ENCODE results near the gene GATAD2A.
"Not testable (repeated sequence)": the region's sequence is repeated elsewhere in the genome, so short reads cannot be mapped to it uniquely, and the experiment has no call there.

Gene GATAD2A, protein sequence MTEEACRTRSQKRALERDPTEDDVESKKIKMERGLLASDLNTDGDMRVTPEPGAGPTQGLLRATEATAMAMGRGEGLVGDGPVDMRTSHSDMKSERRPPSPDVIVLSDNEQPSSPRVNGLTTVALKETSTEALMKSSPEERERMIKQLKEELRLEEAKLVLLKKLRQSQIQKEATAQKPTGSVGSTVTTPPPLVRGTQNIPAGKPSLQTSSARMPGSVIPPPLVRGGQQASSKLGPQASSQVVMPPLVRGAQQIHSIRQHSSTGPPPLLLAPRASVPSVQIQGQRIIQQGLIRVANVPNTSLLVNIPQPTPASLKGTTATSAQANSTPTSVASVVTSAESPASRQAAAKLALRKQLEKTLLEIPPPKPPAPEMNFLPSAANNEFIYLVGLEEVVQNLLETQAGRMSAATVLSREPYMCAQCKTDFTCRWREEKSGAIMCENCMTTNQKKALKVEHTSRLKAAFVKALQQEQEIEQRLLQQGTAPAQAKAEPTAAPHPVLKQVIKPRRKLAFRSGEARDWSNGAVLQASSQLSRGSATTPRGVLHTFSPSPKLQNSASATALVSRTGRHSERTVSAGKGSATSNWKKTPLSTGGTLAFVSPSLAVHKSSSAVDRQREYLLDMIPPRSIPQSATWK

DNA sequence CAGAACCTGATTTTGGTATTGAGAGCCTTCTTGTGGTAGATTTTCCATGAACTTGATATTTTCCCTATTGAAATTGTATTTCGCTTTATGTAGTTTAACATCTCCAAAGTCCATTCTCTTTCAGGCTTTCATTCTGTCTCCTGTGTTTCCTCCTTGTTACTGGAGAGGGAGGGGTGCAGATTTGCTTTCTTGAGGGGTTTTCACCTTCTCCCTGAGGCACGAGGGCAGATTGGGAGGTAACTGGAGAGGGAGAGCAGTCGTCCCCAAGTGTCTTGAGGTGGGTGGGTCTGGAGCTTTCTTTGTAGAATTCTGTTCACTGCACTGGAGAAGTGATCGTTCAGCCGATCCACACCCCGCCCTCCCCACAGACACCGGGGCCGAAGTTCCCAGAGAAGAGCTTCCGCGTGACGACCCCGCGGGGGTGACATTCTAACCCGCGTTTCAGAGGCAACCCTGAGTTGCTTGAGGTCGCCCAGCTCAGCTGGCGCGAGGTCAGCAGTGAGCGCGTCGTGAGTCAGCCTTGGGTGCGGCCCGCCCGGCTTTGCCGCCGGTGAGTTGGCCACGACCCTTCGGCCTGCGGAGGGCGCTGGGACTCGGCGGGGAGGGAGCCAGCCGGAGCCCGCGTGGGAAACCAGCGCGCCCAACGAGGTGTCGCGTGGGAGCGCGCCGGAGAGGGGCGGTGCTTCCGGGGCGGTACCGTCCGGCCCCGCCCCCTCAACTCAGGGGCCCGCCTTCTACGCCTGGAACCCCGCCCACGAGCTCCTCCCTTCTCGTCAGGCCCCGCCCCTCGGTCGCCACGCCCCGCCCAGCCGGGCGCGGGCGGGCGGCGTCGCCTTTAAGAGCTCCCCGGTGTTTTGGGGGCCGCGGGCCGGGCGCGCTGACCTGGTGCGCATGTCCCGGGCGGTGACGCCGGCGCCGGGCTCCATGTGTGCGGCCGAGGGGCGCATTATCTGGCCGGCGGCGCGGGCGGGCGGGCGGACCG lies at the start of gene GATAD2A:
TSS of gene GATAD2A (plus strand) at position 797 of the 982 bp plus-strand sequence. CDS start 59,671 bp downstream, outside the sequence.
- peak; percentile 76 for DNase-seq

DNA sequence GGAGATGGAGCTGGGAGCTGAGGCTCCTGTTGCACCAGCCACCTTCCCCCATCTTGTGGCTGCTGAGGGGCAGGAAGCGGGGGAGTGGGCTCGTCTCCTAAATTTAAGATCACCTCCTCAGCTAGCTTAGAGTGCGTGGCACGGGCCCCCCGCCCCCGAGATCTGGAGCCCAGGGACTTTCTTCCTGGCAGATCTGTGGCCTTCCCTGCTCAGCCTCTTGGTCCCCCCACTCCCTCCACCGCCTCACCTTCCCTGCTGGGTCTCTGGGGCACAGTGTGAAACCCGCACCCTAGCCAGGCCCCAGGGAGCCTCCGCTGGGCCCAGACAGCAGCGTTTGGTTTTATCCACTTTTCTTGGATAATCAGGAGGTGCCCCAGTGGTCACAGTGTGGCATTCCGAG lies 49.0 kb upstream of the GATAD2A start:
- no peak for DNase-seq

DNA sequence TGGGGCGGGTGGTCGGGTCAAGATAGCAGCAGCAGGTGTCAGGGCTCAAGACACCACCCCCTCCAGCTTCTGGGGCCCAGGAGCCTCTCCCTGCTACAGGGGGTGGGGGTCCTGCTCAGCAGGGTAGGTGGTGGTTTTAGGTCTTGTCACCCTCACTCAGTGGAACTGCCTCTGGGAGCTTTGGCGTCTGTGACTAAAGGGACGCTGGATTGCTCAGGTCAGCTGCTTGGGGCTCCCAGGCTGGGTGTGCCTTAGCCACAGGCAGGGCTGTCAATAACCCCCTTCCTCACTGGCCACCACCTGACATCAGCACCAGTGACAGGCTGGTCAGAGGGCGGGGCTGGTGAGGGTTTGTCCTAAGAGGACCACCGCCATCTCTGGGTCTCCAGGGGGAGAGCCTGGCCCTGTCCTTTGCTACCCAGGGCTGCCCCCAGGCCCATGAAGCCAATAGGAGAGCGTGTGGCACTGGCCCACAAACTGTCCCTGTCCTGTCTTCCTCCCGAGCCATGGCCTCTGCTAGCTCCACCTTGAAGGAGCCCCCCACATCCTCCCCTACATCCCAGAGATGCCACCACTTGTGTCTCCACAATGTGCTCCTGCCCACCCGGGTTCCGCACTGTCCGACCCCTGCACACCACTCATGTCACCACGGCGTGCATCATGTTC lies 48.4 kb upstream of the GATAD2A start:
- DNase-seq, result no peak

DNA sequence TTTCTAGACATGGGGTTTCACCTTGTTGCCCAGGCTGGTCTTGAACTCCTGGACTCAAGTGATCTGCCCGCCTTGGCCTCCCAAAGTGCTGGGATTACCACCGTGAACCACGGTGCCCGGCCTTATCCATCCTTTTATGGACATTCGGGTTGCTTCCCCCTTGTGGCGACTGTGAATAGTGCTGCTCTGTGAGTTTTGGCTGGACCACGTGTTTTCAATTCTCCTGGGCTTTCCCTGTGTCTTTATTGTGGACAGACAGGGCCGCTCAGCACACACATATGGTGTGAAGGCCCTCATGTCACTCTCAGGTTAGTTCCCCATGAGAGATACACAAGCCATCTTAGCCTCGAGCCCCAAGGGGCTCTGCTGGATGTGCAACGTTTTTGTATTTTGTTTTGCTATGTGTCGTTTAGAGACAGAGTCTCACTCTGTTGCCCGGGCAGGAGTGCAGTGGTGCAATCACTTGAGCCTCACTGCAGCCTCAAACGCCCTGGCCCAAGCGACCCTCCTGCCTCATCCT lies 44.3 kb upstream of the GATAD2A start:
- DNase-seq, result peak; percentile 63

DNA sequence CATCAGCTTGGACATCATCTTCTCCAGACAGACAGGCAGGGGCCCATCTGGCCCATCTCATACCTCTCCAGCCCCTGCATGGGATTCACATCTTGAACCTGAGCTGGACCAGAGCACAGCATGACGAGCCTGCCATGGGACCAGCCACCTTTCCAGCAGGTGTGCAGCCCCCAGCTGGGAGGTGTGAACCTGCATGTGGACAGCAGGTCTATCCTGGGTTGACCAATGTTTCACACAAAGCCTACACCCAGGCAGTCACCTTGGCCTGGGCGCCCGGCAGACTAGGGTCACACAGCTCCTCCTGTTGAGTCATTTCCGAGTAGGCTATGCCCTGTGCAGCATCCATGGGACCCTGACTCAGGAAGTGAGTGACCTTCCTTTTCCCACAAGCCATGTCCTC lies 43.4 kb upstream of the GATAD2A start:
- no peak for DNase-seq

DNA sequence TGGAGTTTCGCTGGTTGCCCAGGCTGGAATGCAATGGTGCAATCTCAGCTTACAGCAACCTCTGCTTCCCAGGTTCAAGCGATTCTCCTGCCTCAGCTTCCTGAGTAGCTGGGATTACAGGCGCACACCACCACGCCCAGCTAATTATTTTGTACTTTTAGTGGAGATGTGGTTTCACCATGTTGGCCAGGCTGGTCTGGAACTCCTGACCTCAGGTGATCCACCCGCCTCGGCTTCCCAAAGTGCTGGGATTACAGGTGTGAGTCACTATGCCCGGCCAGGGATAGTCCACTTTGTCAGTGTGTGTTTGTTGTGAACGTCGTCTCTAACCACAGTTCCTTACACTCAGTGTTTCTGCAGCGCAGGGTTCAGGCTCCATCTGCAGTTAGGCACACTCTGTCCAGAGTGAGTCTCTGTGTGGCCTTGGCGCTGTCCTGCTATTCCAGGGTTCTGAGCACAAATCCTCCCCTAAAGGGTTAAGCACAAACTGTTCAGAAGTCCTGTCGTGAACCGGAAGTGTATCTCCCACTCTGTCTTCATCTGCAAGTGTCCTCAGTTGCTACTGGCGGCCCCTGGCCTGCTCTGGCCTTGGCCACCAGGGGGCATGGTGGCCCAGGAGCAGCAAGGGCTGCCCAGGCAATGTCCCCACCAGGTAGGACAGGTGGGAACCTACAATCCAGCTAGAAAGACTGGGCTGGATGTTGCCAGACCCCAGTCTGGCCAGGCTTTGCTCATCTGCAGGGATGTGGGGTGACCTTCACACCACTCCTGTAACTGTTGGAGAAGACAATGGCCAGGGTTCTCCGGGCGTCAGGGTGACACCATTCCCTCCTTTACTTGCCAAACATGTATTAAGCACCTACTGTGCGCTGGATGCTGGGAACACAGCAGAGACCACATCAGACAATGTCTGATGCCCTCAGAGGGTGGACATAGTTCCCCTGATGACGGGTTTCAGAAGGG lies 38.8 kb upstream of the GATAD2A start:
- peak; percentile 59 for DNase-seq

DNA sequence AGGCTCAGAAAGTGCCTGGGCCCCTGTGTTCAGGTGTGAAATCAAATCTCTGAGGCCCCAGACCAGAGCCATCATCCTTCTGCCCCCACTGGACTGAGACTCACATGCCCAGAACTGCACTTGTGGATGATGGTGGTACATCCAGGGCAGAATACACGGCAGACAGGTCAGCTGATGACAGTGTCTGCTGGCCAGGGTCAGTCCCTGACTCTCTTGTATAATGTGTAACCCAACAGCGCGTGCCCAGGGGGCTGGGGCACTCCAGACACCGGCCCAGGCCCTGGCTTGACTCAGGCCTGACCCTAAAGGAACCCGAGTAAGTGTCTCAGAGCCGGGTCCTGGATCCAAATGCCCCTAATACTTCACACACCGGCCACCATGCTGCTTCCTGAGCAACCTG lies 37.4 kb upstream of the GATAD2A start:
- no peak for DNase-seq

DNA sequence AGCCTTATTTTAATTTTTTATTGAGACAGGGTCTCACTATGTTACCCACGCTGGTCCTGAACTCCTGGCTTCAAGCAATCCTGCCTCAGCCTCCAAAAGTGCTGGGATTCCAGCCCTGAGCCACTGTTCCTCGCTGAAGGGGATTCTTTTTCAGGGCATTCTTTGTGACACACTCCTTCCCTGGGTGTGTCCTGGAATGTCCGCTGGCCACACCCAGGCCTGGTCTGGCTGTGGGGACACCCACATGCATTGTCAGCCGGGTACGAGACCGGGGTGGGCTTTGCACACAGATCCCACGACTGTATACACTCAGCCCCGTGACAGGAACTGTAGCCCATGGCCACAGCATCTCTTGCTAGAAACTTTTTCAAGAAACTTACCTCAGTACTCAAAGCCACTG lies 34.4 kb upstream of the GATAD2A start:
- no peak for DNase-seq

DNA sequence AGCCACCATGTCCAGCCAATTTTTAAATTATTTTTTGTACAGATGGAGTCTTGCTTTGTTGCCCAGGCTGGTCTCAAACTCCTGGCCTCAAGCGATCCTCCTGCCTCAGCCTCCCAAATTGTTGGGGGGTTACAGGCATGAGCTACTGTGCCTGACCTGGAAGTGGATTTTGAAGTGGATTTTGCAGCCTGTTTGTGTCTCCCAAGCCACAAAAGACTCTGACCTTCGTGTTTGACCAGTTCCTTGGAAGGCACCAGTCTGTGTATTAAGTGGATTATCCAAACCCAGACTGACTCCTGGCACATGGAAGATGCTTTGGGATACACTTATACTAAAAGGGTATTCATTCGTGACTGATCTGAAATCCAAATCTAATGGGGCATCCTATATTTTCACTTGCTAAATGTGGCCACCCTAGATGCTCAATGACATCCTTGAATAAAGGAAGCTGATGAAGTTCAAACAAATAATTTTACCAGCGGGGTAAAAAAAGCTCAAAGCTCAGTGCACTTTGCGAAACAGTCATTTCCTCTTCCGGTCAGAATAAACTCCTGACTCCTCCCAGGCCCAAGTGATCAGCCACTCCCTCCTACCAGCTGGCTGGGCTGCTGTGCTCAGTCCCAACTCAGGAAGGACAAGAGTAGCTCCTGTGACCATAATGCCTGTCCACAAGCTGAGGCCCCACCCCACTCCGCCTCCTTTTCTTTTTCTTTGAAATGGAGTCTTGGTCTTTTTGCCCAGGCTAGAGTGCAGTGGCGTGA lies 32.6 kb upstream of the GATAD2A start:
- DNase-seq, result no peak

DNA sequence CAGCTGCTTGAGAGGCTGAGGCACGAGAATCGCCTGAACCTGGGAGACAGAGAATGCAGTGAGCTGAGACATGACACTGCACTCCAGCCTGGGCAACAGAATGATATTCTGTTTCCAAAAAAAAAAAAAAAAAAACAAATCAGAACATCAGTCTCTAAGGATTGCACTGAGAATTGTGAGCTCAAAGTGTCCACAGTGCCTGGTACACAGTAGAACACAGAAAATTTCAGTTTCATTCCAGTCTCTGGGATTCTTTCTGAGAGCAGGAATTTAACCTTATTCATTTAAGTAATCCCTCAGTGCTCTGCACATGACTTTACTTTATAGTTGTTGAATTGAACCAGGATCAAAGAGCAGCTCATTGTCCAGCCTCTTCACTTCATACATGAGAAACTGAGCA lies 25.9 kb upstream of the GATAD2A start:
- DNase-seq, result no peak

DNA sequence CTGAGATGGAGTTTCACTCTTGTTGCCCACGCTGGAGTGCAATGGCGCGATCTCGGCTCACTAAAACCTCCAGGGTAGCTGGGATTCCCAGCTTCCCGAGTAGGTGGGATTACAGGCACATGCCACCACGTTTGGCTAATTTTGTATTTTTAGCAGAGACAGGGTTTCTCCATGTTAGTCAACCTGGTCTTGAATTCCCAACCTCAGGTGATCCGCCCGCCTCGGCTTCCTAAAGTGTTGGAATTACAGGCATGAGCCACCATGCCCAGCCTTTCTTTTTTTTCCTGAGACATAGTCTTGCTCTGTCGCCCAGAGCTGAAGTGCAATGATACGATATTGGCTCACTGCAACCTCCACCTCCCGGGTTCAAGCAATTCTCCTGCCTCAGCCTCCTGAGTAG lies 25.2 kb upstream of the GATAD2A start:
- not testable (repeated sequence) for DNase-seq

DNA sequence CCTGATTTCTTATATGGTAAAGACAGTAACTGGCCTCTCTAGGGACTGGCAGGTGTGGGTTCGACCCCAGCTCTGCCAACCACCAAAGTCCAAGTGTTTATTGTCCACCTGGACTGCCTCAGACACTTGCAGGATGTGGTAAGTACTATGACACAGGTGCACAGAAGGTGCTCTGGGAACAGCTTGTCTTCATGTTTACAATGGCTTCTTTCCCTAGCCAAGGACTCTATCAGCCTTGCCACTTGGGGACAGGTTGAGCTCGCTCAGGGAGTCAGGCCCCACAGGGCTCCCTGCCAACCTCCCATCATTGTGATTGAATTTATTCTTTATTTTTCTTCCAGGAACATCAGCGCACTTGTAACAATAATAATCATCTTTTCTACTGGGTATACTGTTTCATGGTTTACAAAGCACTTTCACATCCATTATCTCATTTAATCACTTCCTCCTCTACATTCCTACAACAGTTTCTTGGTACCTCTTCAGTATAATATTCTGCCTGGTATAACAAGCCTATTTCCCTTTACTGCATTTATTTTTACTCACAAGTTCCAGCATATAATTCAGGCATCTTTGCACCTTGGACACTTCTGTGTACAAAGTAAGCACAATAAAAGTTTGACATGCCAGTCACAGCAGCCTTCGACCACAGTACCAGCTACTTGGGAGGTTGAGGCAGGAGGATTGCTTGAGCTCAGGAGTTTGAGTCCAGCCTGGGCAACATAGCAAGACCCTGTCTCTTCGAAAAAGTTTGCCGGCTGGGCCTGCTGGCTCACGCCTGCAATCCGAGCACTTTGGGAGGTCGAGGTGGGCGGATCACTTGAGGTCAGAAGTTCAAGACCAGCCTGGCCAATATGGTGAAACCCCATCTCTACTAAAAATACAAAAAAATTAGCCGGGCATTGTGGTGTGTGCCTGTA lies 24.2 kb upstream of the GATAD2A start:
- no peak for DNase-seq

DNA sequence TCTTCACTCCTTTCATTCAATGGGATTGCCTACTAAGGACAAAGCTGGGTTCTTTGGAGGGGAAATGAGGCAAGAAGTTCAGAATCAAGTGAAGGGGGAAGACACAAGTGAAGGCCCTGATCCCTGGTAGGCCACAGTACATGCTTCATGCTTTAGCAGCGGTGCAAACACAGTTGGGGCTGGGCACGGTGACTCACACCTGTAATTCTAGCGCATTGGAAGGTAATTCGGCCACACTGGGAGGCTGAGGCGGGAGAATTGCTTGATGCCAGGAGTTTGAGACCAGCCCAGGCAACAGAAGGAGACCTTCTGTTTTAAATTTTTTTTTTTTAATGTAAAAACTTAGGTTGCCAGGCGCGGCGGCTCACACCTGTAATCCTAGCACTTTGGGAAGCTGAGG lies 23.4 kb upstream of the GATAD2A start:
- no peak for DNase-seq

DNA sequence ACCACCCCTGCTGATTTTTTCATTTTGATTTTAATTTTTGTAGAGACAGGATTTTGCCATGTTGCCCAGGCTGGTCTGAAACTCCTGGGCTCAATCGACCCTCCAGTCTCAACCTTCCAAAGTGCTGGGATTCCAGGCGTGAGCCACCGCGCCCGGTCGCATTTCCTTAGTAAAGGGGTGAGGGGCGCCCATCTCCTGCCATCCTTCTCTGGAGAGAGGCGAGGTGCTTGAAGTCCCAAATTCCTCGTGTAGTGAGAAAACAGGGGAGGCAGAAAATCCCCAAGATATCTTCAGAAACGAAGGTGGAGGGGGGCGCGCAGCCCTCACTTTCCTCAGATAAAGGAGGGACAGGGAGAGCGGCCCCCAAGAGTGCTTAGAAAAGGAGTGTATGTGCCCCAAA lies 21.0 kb upstream of the GATAD2A start:
- DNase-seq, result no peak

DNA sequence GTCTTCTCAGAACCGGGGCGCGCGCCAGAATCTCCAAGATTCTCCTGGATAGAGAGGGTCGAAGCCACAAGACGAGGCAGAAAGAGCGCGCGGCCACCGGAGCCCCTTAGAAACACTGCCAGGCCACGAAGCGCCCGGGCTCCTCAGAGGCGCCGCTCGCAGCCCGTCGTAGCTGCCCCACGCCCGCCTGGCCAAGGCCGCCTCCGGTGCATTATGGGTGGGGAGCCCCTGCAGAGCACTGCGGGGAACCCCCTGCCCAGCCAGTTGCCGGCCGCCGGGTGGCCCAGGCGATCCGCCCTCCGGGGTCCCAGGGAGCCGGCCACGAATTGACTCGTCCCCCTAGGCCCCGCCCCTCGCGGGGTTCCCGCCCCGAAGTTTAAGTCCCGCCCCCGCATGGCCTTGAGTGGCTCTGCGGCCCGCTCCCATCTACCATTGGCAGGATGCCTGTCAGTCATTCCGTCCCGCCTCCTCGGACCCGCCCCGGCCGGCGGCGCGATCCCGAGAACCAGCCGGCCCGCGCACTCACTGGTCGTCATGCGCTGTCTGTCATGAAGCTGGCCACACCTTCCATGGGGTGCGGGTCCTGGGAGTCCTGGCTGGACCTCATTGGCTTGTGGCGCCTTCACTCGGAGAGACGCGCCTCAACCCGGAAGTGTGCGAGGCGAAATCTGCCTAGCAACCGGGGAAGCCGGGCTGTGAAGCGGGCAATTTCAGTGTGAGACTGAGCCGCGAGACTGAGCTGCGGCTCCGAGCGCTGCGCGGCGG lies 20.2 kb upstream of the GATAD2A start:
- DNase-seq, result peak; percentile 98

DNA sequence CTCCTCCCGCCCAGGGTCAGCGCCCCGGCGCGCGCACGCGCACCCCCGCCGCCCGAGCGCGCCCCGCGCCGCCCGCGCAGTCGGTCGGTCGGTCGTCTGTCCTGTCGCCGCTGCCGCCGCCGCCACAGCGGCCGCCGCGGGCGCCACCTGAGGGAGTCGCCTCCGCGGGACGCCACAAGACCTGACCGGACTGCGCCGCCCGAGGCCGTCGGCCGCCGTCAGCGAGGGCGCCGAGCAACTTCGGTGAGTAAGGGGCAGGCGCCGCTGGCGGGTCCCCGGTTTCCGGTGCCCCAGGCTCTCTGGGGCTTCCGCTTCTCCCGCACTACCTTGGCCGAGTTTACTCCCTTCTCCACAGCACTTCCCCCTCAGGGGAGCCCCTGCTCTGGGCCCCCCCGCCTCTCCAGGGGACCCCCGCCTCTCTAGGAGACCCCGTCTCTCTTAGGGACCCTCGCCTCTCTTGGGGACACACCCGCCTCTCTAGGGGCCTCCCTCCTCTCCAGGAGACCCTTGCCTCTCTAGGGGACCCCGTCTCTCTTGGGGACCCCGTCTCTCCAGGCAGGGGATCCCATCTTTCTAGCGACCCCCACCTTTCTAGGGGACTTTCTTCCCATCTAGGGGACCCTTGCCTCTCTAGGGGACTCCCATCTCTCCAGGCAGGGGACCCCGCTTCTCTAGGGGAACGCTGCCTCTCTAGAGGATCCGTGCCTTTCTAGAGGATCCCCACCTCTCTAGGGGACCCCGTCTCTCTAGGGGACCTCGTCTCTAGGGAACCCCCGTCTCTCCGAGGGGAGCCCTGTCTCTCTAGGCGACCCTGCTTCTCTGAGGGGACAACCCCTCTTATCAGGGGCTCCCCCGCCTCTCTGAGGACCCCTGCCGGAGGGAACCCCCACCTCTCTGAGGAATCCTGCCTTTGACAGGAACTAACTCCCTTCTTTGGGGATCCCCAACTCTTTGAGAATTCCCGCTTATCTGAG lies 19.3 kb upstream of the GATAD2A start:
- DNase-seq, result no peak

DNA sequence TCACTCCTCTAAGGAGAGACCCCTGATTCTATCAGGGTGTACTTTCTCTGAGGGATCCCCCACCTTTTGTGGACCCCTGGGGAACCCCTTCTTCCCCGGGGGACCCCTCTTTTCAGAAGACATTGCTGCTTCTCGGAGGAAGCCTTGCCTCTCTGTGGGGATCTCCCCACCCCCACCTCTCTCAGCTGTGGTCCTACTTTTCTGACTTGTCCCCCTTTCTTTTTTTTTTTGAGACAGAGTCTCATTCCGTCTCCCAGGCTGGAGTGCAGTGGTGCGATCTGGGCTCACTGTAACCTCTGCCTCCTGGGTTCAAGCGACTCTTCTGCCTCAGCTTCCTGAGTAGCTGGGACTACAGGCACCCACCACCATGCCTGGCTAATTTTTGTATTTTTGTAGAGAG lies 18.4 kb upstream of the GATAD2A start:
- no peak for DNase-seq
